Occipital lobe (tissue), 2 donors: ENCODE data around the gene GNA12. TPM values are rescaled to one million over a fixed set of nuclear protein-coding genes. Genes with fewer than 3 reads are reported as not detected.
"Not testable (repeated sequence)": the region's sequence is repeated elsewhere in the genome, so short reads cannot be mapped to it uniquely, and the experiment has no call there.

ENCODE experiments used
- DNase-seq: peaks from one replicate; lab custom pipeline; 2025; lab: John Stamatoyannopoulos, UW
- total RNA-seq: library from RNA; depleted of rRNA; stranded (reverse); fragments of >200 nt; gene quantifications from one replicate; pipeline ENCODE4 v1.2.3, GENCODE V29; 2014

GNA12 gene
- total RNA-seq, 1 donor from 2014 or later = 15.3 TPM

DNA sequence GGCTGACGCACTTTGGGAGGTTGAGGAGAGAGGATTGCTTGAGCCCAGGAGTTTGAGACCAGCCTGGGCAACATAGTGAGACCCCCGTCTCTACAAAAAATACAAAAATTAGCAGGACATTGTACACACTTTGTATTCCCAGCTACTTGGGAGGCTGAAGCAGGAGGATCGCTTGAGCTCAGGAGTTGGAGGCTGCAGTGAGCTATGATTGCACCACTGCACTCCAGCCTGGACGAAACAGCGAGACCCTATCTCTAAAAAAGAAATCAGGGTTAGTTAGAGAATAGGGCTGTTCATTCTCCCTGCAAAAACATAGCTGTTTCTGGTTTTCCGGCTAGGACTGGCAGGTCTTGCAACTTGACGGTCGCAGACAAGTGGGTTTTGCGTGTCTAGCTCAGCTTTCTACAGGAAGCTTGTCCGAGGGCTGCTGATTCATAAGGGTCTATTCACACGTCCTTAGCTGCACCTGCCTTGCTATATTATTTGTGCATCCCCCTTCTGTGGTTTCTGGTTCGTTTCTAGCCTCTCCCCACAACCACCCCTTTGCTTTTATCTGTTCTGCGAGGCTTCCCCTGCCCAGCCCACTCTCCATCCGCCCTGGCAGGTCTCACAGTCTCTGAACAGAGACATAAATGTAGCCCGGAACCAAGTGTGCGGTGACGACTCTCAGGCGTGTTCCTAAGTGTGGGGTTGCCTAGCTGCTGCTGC is 145.4 kb downstream of the GNA12 start:
- DNase-seq = no peak

DNA sequence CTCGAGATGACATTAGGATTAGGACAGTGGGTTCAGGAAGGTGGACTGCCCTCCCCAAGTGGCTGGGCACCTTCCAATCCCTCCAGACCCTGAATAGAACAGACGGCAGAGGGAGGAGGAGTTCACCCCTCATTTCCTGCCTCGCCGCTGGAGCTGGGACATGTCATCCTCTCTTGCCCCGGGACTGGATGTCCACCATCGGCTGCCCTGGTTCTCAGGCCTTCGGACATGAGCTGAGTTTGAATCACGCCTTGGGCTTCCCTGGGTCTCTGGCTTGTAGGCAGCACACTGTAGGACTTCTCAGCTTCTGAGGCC is 150.0 kb downstream of the GNA12 start:
- DNase-seq = not testable (repeated sequence)

DNA sequence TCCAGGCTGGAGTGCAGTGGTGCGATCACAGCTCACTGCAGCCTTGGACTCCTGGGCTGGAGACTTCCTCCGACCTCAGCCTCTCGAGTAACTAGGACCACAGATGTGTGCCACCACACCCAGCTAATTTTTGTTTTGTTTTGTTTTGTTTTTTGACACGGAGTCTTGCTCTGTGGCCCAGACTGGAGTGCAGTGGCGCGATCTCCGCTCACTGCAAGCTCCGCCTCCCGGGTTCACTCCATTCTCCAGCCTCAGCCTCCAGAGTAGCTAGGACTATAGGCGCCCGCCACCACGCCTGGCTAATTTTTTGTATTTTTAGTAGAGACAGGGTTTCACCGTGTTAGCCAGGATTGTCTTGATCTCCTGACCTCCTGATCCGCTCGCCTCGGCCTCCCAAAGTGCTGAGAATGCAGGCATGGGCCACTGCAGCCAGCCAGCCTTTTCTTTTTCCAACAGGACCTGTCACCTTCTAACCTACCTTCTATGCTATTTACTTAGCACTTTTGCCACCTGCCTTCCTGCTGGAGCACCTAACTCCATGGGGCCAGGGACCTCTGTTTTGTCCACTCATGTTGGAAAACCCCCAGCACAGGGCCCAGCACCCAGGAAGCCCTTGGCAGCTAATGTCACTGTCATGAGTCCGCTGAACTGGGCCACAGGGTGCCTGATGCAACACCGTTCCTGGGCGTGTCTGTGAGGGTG is 150.5 kb downstream of the GNA12 start:
- not testable (repeated sequence) for DNase-seq

DNA sequence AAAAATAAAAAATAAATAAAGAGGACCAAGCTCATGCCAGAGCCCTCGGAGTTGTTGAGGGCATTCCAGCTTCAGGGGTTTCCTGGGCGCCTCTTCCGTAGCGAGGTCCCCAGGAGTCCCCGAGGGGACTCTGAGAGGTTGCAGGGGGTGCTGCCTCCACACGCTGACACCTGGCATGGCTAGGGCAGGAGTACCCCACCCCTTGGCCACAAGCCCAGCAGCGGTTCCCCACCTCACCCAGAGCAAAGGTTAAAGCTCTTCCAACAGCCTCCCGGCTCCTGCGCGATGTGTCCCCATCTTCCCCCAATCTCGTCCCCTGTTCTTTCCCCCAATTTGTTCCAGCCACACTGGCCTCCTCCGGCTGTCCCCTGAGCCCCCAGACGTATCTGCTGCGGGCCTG is 151.6 kb downstream of the GNA12 start:
- DNase-seq = no peak

DNA sequence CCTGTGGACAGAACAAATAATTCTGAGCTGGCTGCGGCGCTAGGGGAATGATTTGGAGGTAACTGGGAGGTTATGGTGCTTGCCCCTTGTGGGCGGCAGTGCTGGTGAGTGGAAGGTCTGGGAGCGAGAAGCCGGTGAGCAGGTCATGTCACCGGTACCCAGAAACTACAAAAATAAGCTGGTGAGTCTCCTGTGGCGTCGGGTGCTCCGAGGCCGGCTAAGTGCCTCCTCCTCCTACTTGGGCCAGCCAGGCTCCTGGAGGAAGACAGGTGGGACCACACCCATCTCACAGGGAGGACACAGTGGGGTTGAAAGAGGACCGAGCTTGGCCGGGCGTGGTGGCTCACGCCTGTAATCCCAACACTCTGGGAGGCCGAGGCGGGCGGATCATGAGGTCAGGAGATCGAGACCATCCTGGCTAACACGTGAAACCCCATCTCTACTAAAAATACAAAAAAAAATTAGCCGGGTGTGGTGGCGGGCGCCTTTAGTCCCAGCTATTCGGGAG is 152.1 kb downstream of the GNA12 start:
- DNase-seq = not testable (repeated sequence)

DNA sequence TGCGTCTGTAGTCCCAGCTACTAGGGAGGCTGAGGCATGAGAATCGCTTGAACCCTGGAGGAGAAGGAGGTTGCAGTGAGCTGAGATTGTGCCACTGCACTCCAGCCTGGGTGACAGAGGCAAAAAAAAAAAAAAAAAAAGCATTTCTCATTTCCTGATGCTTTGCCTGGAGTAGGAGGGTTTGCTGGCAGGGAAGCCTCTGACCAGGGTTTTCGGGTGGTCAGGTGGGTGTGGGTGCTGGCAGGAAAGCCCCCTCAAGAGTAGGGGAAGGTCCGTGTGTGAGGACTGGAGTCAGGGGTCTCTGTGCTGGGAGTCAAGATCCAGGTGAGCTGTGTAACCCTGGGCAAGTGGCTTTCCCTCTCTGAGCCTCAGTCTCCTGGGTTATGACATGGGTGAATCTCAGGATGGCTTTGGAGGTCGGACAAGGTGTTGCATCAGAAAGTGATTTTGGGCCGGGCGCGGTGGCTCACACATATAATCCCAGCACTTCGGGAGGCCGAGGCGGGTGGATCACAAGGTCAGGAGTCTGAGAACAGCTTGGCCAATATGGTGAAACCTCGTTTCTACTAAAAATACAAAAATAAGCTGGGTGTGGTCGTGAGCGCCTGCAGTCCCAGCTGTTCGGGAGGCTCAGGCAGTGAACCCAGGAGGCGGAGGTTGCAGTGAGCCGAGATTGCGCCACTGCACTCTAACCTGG is 152.9 kb downstream of the GNA12 start:
- DNase-seq = no peak

DNA sequence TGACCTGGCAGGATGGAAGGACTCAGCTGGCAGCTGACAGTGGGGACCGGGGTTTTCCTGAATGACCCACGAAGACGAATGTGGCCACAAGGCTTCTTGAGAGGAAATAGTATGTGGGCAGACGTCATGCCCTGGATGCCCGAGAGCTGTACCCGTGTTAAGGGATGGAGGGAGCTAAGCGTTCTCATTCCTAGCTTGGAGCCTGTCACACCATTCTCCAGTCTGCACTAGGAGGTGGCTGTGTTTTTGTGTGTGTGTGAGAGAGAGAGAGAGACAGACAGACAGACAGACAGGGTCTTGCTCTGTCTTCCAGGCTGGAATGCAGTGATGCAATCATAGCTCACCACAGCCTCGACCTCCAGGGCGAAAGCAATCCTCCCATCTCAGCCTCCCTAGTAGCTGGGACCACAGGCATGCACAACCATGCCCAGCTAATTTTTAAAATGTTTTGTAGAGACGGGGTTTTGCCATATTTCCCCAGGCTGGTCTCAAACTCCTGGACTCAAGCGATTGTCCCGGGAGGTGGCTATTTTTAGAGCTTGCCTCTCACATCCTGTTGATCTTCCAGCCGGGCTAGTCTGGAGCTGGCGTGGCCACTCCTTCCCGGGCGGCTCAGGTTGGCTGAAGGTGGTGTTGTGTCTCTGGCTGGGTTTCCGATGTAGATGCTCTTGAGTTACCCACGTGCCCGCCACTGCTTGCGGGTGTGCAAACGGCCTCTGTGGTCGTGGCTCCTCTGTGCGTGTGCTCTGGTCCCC is 154.0 kb downstream of the GNA12 start:
- no peak for DNase-seq

DNA sequence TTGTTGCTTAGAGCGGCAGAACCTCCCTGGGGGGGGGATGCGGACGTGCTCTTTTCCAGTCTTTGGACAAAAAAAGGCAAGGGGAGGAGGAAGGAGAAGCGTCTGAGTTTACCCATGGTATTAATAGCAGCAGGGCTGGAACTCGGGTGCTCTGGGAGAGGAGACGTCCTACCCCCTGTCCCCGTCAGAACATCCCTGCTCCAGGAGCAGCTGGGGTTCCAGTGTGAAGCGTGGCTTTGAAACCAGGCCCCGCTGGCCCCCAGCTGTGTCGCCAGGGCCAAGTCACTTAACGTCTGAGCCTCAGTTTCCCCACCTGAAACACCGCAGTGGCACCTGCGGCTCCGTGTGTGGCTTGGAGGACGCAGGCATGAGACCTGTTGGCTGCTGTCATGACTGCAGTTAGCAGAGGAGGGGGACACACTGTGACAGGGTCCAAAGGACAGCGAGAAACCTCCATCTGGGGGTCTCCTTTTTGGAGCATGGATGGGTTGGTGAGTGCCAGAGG is 154.7 kb downstream of the GNA12 start:
- no peak for DNase-seq

DNA sequence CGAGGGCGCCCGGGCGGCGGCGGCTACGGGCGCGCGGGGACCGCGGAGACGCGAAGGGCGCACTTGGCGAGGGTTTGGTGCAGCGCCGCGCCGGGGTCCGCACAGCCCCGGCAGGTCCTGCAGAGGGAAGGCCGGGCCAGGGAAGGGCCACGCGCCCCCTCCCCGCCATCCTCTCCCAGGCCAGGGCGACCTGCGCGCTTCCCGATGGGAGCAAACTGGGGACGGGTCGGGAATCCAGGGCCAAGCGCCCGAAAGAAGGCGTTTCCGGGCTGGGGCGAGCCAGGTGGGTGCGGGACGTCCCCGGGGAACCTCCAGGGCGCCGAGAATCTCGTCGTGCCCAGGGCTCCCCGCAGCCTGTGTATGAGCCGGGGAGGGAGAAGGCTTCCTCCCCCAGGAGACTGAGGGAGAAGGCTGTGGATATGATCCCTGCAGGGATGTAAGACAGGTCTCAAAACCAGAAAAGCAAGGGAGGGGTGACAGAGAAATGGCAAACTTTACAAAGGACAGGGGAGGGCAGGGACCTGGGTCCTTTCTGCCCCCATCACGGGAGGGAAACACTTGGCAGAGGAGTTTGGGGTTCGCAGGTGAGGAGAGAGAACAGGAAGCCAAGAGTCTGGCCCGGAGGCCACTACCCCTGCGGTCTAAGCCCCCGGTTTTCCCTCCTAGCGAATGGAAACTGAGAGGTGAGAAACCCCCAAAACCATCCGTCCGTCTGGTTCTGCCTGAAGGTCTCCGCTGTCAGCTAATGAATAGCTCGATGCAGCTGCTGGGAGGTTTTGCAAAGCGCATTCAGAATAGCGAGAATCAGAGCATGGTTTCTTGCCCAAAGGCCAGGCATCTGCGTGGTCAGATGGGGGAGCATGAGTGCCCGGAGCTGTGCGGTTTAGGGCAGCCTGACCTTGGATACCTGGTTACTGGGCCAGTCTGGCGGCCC is 155.4 kb downstream of the GNA12 start:
- DNase-seq = peak; percentile 28

DNA sequence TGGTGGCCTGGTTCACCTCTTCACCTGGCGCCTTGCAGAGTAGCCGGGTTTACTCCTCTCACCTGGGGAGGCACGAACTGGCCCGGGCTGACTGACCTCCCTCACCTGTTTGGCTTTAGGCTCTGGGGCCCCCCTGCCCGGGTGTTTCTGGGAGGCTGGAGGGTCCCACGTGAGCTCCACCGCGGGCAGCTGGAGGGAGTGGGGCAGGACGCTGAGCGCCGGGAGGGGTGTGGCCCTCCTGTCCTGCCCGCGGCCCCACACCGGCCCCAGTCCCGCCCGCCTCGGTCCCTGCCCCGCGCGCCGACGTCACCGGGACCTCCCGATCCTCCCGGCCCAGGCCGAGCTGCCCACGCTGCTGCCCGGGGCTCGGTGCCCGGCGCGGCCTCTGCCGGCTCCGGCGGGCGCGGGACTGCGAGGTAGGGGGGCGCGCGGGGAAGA is 156.2 kb downstream of the GNA12 start, which contains the start of gene AMZ1:
AMZ1 (plus strand) TSS at position 322 of the 438 bp plus-strand sequence. CDS start 12,250 bp downstream, outside the sequence.
- DNase-seq = no peak

DNA sequence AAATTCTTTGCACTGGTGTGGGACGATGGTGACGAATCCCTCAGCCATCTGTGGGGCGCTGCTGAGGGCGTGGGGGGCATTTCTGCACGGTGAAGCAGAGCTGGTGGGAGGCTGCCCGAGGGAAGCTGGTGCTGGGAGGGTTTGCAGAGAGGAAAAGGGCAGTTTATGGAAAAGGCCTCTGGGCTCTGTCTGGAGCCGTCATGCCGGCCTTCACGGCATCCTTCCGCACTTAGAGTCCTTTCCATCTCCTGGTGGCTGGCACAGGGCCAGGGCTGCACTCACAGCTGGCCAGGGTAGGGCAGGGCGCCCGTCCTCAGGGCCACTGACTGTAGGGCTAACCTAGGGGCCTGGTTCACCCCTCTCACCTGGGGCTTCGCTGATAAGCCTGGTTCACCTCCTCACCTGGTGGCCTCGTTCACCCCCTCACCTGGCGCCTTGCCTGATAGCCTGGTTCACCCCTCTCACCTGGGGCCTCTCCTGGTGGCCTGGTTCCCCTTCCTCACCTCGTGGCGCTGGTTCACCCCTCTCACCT is 156.7 kb downstream of the GNA12 start:
- no peak for DNase-seq

DNA sequence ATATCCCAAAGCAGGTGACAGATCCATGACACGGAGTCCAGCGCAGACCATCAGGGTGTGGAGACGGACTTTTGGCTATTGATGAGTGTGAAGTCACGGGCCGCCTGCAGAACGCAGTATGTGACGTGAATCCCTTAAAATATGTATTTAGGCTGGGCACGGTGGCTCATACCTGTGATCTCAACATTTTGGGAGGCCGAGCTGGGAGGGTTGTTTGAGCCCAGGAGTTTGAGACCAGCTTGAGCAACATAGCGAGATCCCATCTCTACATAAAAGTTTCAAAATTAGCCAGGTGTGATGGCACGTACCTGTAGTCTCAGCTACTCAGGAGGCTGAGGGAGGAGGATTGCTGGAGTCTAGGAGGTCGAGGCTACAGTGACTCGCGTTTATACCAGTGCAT is 158.0 kb downstream of the GNA12 start:
- no peak for DNase-seq

DNA sequence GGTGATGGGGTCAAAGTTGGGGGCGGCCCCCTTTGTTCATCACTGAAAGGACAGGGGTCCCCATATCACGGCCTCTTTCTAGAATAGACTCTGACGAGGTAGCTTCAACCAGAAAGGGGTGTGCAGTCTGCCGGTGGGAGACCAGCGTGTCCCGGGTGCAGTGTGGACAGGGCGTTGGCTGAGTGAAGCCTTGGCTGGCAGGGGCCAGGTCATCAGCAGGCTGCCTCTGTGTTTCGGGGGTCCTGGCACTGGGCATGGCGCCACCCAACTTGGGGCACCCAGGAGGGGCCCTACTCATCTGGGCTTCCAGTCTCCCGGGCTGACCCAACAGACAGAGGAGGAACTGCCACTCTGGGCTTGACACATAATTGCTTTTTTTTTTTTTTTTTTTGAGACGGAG is 159.6 kb downstream of the GNA12 start:
- no peak for DNase-seq

DNA sequence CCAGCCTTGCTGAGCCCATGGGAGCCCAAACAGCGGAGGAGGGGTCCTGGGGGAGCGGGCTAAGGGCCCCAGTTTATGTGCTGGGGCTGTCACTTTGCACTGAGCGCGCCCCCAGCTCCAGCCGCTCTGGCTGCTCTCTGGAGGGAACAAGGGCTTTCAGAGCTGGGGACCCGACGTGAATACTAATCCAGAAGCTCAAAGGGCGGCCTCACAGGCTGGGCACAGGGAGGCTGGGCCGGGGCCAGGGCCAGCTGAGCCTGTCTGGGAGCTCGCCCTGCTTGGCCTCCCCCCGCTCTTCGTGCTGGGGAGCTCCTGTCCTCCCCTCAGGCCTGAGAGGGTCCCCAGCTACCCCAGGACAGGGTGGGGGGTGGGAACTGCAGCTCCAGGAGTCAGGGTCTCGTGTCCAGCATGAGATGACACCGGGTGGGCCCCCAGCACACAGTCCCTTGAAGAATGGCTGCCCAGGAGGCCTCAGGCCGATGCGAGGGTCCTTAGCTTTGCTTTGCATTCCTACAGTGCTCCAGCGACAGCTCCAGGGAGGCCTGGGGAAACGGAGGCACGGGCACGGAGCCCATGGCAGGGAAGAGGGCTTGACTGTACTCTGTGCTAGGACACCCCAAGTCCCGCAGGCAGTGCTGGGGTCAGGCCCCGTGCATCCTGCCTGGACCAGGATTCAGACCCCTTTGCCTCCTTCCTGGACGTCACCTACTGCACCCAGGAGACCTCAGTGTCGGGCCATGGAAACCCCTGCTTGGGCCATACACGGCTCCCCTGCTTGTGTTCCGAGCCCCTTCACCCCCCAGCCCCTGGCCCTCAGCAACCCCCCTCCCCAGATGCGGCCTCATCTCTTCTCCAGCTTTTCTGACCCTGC is 161.9 kb downstream of the GNA12 start:
- DNase-seq = peak; percentile 83

DNA sequence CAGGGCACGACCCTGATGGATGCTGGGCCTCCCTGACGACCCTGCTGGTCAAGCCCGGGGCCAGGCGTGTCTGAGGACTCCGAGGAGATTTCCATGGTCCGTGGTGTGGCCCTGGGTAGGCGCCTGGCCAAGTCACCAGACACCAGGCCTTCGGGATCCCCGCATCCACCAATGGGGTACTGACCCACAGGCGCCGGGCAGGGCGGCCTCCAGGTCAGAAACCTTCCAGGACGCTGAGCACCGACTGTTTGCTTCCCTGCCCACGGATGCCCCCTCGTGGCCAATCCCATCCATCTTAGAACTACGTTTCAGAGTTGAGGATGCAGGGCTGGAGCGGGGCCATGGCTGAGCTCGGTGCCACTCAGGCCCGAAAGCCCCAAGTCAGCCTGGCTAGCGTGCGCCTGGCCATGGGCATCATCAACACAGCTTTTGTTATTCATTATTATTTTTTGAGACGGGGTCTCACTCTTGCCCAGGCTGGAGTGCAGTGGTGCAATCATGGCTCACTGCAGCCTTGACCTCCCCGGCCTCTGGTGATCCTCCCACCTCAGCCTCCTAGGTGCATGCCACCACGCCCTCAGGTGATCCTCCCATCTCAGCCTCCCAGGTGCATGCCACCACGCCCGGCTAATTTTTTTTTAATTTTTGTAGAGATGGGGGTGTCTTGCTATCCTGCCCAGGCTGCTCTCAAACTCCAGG is 163.2 kb downstream of the GNA12 start:
- DNase-seq = peak; percentile 56

DNA sequence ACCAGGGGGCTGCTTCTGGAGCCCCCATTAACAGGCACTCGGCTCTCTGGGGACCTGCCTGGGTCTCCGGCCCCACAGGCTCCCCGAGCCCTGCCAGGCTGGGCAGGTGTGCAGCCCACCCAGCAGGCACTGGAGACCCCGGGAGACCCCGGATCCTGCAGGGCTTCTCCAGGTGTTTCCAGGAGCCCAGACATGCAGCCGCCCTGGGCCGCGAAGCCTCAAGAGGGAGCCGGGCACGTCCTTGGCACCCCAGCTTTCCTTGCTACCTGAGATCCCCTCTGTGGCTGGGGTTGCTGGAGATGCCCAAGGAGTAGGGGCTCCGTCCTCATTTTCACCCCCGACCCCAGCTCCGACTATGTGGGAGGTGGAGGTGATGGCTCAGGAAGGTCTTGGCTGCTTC is 163.9 kb downstream of the GNA12 start:
- DNase-seq = no peak

DNA sequence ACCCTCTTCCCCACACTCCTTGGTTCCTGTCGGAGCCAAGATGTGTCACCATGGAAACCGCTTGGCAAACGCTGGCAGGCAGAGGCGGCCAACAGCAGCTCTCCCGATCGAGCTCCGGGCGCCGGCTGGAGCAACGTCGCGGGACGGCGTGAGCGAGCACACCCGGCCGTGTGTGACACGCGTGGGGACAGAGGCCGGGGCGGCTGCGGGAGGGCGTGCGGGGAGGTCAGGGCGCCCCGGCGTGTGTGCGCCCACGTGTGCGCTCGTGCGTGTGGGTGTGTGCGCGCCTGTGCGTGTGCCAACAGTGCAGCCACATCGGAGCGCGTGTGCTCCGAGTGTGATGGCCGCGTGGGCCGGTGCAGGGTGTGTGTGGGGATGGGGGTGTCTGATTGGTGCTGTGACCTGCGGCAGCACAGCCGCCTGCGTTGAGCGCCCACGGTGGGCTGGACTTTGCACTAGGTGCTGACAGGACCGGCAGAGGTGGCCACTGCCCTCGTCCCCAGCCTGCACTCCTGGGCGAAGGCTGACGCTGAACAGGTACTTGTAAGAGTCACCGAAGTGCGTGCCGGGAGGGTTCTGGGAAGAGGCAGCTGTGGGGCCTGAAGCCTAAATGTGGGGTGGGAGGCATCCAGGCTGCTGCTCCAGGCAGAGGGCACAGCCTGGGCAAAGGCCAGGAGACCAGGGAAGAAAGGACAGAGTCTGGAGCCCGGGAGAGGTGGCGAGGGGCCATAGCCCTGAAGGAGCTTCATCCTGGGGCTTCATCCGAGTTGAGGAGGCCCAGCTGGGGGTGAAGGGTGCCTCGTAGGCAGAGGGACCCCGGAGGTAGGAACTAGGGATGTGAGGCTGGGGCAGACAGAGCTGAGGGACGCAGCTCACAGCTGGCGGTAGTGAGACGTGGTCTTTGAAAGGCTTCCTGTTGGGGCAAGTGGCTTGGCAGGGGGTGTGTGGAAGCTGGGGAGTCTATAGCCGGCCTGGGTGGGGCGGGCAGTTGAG is 164.7 kb downstream of the GNA12 start:
- not testable (repeated sequence) for DNase-seq
